ENCODE measurements around the gene NSL1. TPM values are rescaled to one million over a fixed set of nuclear protein-coding genes. Genes with fewer than 3 reads are reported as not detected.

Gene NSL1
- polyA plus RNA-seq, 1 experiment: 16.4 TPM

GRCh38 chr1:212794561-212795014 lies 3.0 kb upstream of the NSL1 start:
- CTCF ChIA-PET: interaction anchor here (0.5 to 2.2 kb wide), 2 partner anchors 71 to 200 kb away, joined by 3 to 5 read pairs; no protein-coding TSS in a partner anchor
- POLR2A ChIA-PET: no interaction called here
- Histone ChIP-seq H3K27me3 (ENCODE audit: control insufficient read depth, insufficient read depth, low read length) (no peaks in the 10 kb centered on the region), H3K4me3 (ENCODE audit: low read depth, low read length) (no peak overlapping the region), H3K36me3 (ENCODE audit: control insufficient read depth, insufficient read depth, low read length) (no peaks in the 10 kb centered on the region)
- DNase-seq (ENCODE audit: low read depth): no peak
- no peak for TF ChIP-seq CTCF (IDR thresholded peaks at IDR 0.05; ENCODE audit: insufficient read depth, low read depth, low read length)

GRCh38 chr1:212792396-212792908 lies 875 bp upstream of the NSL1 start:
- POLR2A ChIA-PET: no interaction called here
- no peak for TF ChIP-seq CTCF (IDR thresholded peaks at IDR 0.05; ENCODE audit: insufficient read depth, low read depth, low read length)
- DNase-seq (ENCODE audit: low read depth): no peak
- CTCF ChIA-PET: interaction anchor here (1.3 to 1.9 kb wide), 6 partner anchors 9 to 203 kb away, joined by 3 to 8 read pairs (median 6); no protein-coding TSS in a partner anchor
- Histone ChIP-seq H3K27me3 (ENCODE audit: control insufficient read depth, insufficient read depth, low read length) (no peaks in the 10 kb centered on the region), H3K4me3 (ENCODE audit: low read depth, low read length) (peak overlapping the region; percentile 98), H3K36me3 (ENCODE audit: control insufficient read depth, insufficient read depth, low read length) (no peaks in the 10 kb centered on the region)

GRCh38 chr1:212791261-212791675 lies 309 bp downstream of the NSL1 start:
- ChIA-PET CTCF (interaction anchor here (0.6 to 4.1 kb wide), 7 partner anchors 8 to 204 kb away, joined by 3 to 14 read pairs (median 6); no protein-coding TSS in a partner anchor), POLR2A (interaction anchor here (0.5 kb wide), 1 partner anchor 67 kb away, joined by 4 read pairs; the partner anchor contains the start of gene FLVCR1)
- DNase-seq (ENCODE audit: low read depth): no peak
- Histone ChIP-seq H3K4me3 (ENCODE audit: low read depth, low read length) (peak overlapping the region; percentile 98), H3K27me3 (ENCODE audit: control insufficient read depth, insufficient read depth, low read length) (no peaks in the 10 kb centered on the region), H3K36me3 (ENCODE audit: control insufficient read depth, insufficient read depth, low read length) (no peaks in the 10 kb centered on the region)
- no peak for TF ChIP-seq CTCF (IDR thresholded peaks at IDR 0.05; ENCODE audit: insufficient read depth, low read depth, low read length)

GRCh38 chr1:212785871-212786270 lies 5.7 kb downstream of the NSL1 start:
- no peaks in the 10 kb centered on the region for H3K36me3 ChIP-seq (ENCODE audit: control insufficient read depth, insufficient read depth, low read length)
- CTCF ChIA-PET: interaction anchor here (0.6 to 4.5 kb wide), 4 partner anchors 10 to 121 kb away, joined by 3 to 29 read pairs (median 3); no protein-coding TSS in a partner anchor
- no peaks in the 10 kb centered on the region for H3K27me3 ChIP-seq (ENCODE audit: control insufficient read depth, insufficient read depth, low read length)
- TF ChIP-seq CTCF (IDR thresholded peaks at IDR 0.05; ENCODE audit: insufficient read depth, low read depth, low read length): no peak
- DNase-seq (ENCODE audit: low read depth): no peak
- no peak overlapping the region for H3K4me3 ChIP-seq (ENCODE audit: low read depth, low read length)
- POLR2A ChIA-PET: no interaction called here

- CTCF ChIA-PET: interaction anchor here (4.5 kb wide), 1 partner anchor 119 kb away, joined by 29 read pairs; no protein-coding TSS in a partner anchor
- H3K36me3 ChIP-seq (ENCODE audit: control insufficient read depth, insufficient read depth, low read length): no peaks in the 10 kb centered on the region
- TF ChIP-seq CTCF (IDR thresholded peaks at IDR 0.05; ENCODE audit: insufficient read depth, low read depth, low read length): no peak
- DNase-seq (ENCODE audit: low read depth): no peak
- no peaks in the 10 kb centered on the region for H3K27me3 ChIP-seq (ENCODE audit: control insufficient read depth, insufficient read depth, low read length)
- H3K4me3 ChIP-seq (ENCODE audit: low read depth, low read length): no peak overlapping the region
- POLR2A ChIA-PET: no interaction called here
Observed at GRCh38 chr1:212783976-212784375, 7.6 kb downstream of the NSL1 start.
